ENCODE measurements around the gene SYT17.

The SYT17 gene

DNA sequence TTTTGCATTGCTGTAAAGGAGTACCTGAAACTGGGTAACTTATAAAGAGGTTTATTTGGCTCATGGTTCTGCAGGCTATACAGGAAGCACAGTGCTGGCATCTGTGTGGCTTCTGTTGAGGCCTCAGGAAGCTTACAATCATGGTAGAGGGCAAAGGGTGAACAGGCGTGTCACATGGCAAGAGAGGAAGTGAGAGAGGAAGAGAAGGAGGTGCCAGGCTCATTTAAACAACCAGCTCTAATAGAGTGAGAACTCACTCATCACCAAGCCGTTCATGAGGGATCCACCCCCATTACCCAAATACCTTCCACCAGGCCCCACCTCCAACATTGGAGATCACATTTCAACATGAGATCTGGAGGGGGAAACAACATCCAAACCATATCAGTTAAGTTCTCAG lies 101.1 kb downstream of the SYT17 start:
- no peak for DNase-seq

DNA sequence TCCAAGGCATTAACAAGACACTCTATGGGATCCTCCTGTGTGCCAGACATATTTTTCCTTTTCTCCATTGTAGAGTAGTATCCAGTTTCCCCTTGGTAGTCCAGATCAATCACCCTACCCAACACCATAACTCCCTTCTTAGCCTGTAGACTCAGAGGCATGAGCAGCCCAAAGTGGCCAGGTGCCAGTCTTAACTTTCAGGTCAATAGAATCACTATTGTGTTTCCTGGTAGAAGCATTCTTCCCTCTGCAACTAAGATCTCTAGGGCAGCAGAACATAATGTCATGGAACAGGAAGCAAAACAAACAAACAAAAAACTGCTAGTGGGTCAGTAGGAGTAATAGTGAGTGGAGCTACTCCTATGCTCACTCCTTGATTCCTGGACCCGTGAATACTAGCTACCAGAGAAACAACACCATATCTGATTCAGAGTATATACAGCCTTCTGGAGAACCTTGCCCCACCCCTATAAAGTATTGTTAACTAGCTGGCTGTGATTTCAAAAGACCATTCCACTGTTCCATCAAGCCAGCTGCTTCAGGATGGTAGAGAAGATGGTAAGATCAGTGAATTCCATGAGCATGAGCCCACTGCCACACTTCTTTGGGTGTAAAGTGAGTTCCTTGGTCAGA lies 106.2 kb downstream of the SYT17 start:
- DNase-seq, result no peak

DNA sequence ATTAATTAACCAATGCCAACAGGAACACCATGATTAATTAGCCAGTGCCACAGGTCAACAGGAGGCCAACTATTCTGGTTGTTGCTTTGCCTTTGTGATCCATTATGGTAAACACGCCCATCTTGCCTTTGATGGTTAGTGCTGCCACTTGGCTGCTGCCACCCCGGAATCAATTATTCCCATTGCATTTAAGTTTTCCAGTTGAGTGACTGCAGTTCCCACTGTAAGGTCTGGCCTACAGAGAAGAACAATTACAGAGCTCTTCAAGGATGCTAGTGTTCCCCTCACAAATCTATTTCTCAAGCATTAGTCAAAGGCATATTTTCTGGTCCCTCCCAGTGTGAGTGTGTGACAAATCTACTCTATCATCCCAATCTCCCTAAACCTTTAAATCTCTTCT lies 110.4 kb downstream of the SYT17 start:
- DNase-seq, result no peak

DNA sequence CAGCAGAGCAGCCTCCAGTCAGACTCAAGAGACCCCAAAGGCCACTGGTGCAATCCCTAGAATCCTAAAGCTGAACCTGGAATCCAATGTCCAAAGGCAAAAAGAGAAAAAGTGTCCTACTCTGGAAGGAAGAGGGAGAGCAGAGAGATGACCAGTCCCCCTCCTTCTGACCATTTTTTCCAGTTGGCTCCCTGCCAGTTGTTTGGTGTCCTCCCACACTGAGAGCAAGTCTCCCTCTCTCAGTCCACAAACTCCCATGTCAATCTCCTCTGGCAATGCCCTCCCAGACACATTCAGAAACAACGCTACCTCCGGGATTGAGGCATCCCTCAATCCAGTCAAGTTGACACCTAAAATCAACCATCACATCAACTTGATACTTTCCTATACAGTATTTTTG lies 113.2 kb downstream of the SYT17 start:
- no peak for DNase-seq

DNA sequence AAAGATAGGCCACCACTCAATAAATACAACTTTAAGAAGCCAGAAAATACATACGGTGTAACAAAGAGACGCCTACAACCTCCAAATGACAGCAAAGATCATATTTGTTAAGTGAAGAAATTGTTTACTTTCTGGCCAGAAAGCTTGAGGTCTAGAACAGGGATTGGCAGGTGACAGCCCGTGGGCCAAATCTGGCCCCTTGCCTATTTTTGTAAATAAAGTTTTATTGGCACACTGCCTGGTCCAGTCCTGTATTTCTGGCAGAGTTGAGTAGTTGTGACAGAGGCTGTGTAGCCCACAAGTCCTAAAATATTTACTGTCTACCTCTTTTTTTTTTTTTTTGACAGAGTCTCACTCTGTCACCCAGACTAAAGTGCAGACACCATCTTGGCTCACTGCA lies 114.1 kb downstream of the SYT17 start:
- no peak for DNase-seq

DNA sequence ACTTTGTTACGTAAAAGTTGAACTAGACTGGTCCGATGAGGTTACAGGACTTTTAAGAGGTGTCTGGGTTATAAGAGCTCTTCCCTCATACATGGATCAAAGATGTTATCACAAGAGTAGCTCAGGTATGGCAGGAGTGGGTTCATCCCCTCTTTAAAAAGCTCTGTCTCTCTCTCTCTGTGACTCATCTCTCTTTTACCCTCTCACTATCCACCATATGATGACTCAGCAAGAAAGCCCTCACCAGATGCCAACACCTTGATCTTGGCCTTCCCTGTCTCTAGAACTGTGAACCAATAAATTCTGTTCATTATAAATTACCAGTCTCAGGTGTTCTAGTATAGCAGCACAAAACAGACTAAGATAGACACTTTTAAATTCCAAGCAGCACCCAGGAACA lies 115.6 kb downstream of the SYT17 start:
- DNase-seq, result no peak

DNA sequence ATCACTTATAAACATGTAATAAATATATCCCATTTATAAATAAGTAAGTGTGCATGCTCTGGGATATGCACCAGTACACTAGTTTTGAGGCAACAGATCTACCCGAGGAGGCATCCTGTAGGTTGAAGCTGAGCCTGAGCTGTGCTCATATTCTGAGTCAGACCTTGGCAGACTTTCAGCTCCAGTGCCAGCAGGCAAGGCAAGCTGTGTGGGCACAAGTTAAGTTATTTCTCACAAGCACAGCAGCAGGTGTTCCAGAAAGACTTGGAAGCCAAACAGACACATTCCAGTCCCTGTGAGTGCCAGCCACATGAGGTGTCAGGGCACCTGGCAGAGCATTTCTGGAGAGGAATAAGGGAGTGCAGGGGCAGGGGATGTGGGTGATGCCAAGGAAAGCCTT lies 116.2 kb downstream of the SYT17 start:
- DNase-seq, result no peak

DNA sequence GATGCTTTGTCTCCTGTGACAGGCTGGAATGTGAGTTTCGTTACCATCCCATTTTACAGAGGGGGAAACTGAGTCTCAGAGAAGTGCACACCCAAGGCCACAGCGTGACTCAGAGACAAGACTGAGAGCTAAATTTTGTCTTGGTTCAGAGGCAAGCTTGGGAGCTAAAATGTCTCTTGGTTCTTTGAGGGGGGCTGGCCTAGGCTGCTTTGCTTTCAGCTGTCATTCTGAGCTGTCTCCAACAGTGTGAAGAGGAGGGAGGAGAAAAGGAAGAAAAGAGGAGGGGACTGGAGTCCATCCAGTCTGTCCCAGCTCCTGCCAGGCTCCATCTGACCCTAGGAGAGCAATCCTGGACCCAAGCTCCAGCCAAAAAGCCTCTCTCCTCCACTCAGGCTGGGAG lies 117.4 kb downstream of the SYT17 start, which contains the start of gene CLEC19A:
TSS of gene CLEC19A (plus strand) at position 301 of the 400 bp plus-strand sequence. CDS start 121 bp downstream, outside the sequence.
- no peak for DNase-seq

DNA sequence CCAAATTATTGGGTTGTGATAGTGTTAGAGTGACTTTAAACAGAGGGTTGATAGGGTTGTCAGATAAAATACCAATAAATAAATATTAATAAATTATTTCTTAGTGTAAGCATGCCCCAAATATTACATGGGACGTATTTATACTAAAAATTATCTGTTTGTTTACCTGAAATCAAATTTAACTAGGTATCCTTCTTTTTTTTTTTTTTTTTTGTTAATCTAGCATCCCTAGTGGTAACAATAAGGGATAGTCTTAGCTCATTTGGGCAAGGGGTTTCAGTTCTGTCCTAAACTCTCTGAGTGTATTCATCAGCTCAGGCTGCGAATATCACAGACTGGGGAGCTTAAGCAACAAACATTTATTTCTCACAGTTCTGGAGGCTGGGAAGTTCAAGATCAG lies 118.8 kb downstream of the SYT17 start:
- DNase-seq, result no peak

DNA sequence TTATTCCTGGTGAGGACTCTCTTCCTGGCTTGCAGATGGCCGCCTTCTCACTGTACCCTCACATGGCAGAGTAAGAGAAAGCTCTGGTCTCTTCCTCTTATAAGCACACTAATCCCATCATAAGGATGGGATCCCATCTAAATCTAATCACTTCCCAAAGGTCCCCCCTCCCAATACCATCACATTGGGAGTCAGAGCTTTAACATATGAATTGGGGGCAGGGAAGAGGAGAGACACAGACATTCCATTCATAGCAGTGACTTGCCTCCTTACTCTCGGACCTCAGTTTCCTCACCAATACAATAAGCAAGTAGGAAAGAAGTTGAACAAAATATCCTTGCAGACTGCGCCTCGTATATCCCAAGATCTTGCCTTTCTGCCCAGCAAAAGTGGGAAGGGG lies 119.2 kb downstream of the SYT17 start:
- no peak for DNase-seq

DNA sequence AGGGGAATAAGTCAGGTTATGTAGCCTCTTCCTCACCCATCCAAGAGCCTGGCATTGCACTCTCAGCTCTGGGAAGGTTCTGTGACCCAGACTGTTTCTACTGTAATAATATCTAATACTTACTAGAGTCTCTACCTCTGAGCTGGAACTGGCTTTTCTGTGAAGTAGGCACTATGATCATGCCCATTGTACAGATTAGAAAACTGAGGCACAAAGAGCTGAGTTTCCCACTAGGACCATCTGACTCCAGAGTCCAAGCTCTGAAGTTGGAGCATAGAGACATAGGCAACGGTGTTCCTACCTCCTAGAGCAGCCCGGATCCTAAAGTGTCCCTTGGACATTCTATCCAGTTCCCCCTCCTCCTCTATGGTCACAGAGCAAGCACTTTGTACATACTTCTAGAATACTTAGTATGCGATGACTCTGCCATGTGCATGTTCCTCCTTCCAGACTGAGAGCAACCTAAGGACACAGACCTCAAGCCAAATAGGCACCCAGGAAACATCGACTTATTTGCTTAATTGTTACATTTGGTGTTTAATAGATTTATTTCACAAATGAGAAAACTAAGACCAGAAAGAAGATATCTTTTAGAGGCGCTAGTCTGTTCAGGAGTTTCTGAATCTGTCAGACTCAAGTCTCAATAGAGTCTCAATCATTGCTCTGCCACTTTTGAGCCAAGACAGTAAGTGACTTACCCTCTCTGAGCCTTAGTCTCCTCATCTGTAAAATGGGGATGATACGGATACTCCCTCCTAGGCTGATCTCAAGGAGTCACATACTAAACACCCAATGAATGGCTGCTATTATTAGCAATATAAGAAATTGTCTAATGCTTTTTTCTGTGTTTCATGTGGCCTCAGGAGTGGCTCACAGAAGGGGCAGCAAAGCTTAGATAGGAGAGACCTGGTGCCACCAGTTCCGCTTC lies 121.1 kb downstream of the SYT17 start:
- no peak for DNase-seq

DNA sequence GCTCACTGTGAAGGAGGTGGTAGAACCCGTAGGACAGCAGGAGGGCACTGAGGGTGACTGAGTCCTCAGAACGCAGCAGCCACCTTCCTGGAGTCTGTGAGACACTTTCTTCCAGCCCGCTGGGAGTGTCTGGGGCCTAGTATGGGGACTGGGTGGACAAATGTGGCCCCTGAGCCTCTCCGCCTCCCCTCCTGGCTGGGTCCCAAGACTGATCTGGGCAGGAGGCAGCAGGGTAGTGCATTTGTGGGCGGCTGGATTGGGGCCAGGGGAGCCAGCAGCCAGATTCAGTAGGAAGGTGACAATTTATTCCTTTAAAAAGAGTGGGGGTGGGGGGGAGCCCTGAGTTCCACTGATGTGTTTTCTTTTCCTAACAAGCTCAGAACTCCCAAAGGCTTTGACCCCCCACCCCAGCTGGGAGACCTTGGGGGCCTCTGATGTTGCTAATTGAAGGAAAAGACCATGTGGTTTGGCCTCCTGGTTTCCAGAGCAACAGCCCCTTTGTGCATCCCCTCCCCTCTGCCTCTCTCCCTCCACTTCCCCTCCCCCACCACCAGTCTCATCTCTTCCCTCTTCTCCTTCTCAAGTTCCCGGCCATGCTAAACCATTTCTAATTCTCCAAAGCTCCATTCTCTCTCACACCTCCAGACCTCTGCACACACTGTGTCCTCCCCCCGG lies 121.9 kb downstream of the SYT17 start:
- DNase-seq, result no peak

DNA sequence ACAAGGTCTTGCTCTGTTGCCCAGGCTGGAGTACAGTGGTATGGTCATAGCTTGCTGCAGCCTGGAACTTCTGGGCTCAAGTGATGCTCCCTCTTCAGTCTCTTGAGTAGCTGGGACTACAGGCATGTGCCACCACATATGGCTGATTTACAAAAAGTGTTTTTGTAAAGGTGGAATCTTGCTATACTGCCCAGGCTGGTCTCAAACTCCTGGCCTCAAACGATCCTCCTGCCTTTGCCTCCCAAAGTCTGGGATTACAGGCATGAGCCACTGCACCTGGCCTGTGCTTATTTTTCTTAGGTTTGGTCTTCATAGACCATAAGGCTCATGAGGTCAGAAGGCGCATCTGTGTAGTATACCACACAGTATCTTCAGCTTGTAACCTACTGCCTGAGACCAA lies 122.8 kb downstream of the SYT17 start:
- DNase-seq, result no peak

DNA sequence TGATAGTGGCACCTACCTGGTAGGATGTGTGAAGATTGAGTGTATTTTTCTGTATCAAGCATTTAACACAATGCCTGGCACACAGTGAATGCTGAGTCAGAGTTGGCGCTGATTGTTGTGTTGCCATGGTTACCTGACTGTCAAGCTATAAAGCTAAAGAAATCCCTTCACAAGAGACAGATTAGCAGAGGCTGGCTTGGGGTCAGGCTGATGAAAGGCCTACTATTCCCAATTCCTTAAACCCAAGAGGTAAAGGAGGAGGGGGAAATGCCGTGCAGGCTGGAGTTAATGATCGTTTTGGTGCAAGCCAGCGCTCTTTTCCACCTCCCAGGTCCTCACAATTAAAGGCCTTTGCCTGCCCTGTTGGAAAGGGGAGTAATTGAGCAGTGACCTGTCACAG lies 123.4 kb downstream of the SYT17 start:
- DNase-seq, result no peak

DNA sequence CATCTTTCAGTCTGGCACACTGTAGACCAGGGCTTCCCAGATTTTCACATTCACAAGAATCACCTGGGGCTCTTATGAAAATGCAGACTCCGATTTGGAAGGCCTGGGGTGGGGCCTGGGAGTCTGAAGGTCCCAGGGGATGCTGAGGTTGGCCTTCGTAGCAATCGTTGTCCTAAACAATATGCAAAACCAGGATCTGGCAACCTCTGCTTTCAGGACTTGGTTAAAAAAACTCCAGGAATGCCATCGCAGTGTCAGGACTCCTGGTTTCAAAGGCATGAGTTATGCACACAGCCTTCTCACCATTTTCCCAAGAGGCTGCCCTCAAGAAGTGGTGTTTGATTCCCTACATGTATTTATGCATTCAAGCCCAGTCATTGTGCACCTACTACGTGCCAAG lies 124.1 kb downstream of the SYT17 start:
- DNase-seq, result no peak

DNA sequence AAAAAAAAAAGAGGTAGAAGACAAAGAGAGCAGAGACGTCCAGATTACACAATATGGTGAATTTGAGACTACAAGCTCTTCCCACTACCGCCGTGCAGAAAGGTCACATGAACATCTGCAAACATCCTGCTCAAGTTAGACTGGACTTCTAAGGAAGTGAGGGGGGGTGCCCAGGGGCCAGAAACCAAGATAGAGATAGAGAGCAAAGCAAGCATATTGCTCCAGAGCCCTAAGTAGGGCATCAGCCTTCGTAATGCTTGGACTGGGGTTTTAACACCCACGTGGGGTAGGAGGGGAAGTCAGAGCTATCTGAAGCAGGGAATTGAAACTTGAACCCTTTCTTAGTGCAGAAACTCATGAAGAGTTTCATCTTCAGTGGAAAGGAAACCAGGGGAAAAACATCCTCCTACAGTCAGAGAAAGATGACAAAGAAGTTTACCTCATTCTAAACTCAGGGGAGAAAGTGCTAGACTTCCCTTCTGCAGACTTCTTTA lies 126.2 kb downstream of the SYT17 start:
- DNase-seq, result no peak

DNA sequence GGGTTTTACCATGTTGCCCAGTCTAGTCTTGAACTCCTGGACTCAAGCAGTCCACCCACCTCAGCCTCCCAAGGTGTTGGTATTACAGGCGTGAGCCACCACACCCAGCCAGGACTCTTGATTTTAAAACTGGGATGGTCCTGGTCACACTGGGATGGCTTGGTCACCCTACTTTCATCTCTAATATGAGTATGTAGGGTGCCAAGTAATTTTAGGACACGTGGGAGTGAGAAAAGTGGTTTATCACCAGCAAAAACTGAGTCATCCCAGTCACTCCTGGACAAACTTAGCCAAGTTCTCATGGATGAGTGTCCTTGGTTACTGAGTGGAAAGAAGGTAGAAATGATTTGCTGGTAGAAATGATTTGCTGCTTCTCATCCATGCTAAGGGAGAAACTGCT lies 127.4 kb downstream of the SYT17 start:
- no peak for DNase-seq

DNA sequence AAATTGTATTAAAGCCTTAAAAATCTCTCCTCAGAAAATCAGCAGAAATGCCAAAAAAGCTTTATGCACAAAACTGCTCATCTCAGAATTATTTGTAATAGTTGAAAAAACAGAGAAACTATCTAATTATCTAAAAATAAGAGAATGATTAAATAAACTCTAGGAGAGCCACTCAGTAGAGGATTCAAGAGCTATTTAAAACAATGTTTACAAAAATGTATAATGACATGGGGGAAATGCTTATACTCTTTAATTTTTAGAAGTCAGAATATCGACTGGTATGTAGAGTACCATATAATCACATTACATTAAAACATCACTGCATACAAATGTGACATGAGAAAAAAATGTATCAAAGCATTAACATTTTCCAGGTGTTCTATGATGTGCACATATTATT lies 129.4 kb downstream of the SYT17 start:
- no peak for DNase-seq

DNA sequence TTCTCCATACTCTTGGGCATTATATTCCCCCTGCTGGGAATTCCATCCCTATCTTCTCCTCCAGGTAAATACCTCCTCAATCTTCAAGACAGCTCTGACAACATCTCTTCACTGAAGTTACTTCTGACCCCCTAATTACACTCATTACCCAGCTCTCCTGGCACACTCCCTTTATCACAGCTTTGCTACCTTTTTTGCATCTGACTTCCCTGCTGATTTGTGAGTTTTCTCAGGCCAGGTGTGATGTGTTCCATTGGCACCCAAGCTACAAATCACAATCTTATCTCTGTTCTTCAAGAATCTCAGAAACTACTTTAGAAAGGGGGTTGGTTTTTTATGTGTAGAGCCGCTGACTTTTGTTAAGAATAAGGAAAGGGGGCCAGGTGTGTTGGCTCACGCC lies 131.5 kb downstream of the SYT17 start:
- no peak for DNase-seq

DNA sequence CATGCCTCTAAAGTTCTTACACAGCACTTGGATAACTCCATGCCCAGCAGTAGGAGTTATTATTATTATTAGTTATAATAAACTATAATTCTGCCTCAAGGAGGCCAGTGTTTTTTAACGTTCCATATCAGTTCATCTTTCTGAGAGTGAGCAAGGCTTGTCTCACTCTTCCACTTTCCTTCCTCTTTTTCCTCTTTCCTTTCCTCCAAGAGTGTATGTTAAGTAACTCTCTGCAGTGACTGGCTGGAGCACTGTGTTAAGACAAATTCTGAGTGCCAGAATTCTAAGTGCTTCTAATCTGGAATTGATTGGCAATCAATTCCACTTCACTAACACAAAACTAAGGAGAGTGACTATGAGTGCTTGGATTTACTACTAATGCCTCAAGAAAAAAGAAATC lies 133.9 kb downstream of the SYT17 start:
- DNase-seq, result no peak

DNA sequence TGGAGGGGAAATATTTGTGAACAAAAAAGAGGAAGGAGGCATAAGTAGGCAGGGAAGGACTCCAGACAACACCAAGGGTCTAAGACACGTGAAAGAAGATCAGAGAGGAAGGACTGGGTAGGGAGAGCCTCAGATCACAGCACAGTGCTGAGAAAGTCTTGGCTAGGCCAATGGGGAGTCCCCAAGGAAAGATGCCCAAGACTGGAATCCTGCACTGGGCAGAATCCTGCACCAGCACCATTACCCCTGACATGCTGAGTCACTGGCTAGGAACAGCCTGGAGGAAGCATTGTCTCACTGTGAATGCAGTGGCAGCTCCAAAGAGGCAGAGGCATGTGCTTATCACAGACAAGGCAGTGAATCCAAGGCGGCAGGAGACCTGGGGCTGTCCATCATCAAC lies 136.7 kb downstream of the SYT17 start:
- DNase-seq, result no peak

DNA sequence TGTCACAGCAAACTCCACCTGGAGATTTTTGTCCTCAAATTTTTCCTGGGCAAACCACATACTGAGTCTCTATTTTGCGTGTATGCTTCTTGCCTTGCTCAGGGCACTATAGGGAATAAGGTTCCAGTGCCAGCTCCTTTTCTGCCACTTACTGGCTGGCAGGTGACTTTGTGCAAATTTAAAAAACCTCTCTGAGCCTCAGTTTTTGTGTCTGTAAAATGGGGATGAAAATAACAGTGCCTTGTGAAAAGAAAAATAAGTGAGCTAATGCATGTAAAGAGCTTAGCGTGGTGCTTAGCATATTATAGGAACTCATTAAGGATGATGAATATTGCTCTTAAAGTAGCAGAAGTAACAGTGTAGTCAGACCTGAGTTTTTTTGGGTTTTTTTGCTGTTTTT lies 137.4 kb downstream of the SYT17 start:
- DNase-seq, result no peak

DNA sequence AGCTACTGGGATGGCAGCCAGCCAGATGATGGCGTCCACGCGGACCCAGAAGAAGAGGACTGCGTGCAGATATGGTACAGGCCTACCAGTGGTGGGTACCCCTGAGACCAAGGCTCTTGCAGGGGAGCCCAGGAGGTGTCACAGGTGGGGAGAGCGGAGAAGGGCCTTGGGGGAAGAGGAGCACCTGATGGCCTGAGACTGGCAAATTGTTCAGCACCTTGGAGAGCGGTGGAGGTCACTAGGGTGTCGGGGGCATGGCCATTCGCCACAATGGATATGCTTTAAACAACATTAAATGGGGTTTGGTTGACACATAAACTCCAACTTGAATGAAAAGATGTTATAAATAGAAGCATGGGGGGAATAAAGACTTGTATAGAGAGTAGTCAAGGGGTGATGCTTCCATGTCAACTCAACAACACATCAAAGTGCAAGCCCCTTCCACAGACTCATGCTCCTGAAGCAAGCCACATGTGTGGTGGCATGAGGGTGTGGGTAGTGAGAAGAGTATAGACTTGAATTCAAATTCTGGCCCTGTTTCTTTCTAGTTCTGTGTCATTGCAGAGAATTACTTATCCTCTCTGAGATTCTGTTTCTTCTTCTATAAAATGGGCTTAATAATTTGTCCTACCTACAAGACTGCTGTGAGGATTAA lies 139.7 kb downstream of the SYT17 start:
- DNase-seq, result no peak
